Measurements from ENCODE around the gene EXPH5. TPM values are rescaled to one million over a fixed set of nuclear protein-coding genes. Genes with fewer than 3 reads are reported as not detected.

Gene EXPH5
- total RNA-seq, 2 experiments from 2014 or later: 1.4 to 1.8 TPM

DNA sequence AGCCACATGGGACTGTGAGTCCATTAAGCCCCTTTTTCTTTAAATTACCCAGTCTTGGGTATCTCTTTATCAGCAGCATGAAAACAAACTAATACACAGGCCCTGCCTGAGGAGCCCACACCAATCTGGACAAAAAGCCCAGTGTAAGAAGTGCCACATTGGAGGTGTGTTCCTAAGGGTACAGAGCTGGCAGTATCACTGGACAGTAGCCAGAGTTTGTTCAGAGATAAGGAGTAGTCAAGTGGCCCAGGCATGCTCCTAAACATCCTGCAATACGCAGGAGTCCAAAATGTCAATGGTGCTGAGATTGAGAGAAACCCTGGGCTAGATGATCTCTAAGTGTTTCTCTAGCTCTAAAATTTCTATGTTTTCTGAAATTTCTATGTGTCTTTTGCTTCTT is 68.4 kb downstream of the EXPH5 start:
- Mint-ChIP-seq H3K27me3 (no peaks in the 10 kb centered on the region), H3K27ac (no peak overlapping the region), H3K36me3 (no peaks in the 10 kb centered on the region), H3K4me3 (no peak overlapping the region), H3K4me1 (ENCODE audit: low read depth) (no peaks in the 10 kb centered on the region), H3K9me3 (peaks cover 3% of the 10 kb centered on the region)
- DNase-seq: no peak
- intact Hi-C loops (cut with micrococcal nuclease): no loop called here
- POLR2A ChIA-PET: interaction anchor here (0.6 kb wide), 1 partner anchor 240 kb away, joined by 3 read pairs; no protein-coding TSS in a partner anchor
- CTCF ChIA-PET: interaction anchor here (0.7 kb wide), 1 partner anchor 18 kb away, joined by 3 read pairs; no protein-coding TSS in a partner anchor

- Mint-ChIP-seq H3K4me1 (ENCODE audit: low read depth) (no peaks in the 10 kb centered on the region), H3K4me3 (no peak overlapping the region), H3K27me3 (no peaks in the 10 kb centered on the region), H3K9me3 (peaks cover 3% of the 10 kb centered on the region), H3K36me3 (no peaks in the 10 kb centered on the region), H3K27ac (no peak overlapping the region)
- intact Hi-C loops (cut with micrococcal nuclease): no loop called here
- DNase-seq: no peak
- ChIA-PET POLR2A (no interaction called here), CTCF (no interaction called here)
Observed at GRCh38 chr11:108524422-108524821, 69.1 kb downstream of the EXPH5 start.

DNA sequence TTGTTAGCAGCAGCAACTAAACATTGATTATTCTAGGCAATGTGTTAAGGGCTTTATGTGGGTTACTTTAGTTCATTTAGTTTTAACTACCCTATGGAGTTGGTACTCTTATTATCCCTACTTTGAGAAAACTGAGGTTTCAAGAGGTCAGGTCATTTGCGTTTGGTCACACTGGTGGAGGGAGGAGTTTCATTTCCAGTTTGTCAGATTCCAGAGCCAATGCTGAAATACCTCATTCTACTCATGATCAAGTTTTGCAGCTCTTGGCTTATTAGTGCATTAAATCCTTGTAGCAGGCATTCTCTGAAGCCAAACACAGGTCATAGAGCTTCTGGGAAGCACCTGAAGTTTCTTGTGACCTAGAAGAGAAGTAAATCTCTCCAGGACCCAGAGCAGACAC is 71.2 kb downstream of the EXPH5 start:
- Mint-ChIP-seq H3K27ac (no peak overlapping the region), H3K27me3 (no peaks in the 10 kb centered on the region), H3K4me3 (no peak overlapping the region), H3K9me3 (peaks cover 3% of the 10 kb centered on the region), H3K36me3 (no peaks in the 10 kb centered on the region), H3K4me1 (ENCODE audit: low read depth) (no peaks in the 10 kb centered on the region)
- DNase-seq: no peak
- ChIA-PET POLR2A (no interaction called here), CTCF (no interaction called here)
- intact Hi-C loops (cut with micrococcal nuclease): no loop called here

- no peaks in the 10 kb centered on the region for H3K27me3 Mint-ChIP-seq
- no peak overlapping the region for H3K4me3 Mint-ChIP-seq
- CTCF ChIA-PET: no interaction called here
- intact Hi-C loops (cut with micrococcal nuclease): no loop called here
- H3K36me3 Mint-ChIP-seq: no peaks in the 10 kb centered on the region
- POLR2A ChIA-PET: no interaction called here
- H3K4me1 Mint-ChIP-seq (ENCODE audit: low read depth): no peaks in the 10 kb centered on the region
- no peaks in the 10 kb centered on the region for H3K9me3 Mint-ChIP-seq
- H3K27ac Mint-ChIP-seq: no peak overlapping the region
- DNase-seq: no peak
Observed at GRCh38 chr11:108518581-108518980, 75.0 kb downstream of the EXPH5 start.

- ChIA-PET POLR2A (no interaction called here), CTCF (interaction anchor here (1.0 kb wide), 1 partner anchor 10 kb away, joined by 3 read pairs; no protein-coding TSS in a partner anchor)
- DNase-seq: no peak
- no peak overlapping the region for H3K4me3 Mint-ChIP-seq
- peaks cover 2% of the 10 kb centered on the region for H3K27me3 Mint-ChIP-seq
- H3K27ac Mint-ChIP-seq: no peak overlapping the region
- H3K9me3 Mint-ChIP-seq: no peaks in the 10 kb centered on the region
- intact Hi-C loops (cut with micrococcal nuclease): no loop called here
- H3K36me3 Mint-ChIP-seq: no peaks in the 10 kb centered on the region
- no peaks in the 10 kb centered on the region for H3K4me1 Mint-ChIP-seq (ENCODE audit: low read depth)
Observed at GRCh38 chr11:108516125-108516524, 77.4 kb downstream of the EXPH5 start.

DNA sequence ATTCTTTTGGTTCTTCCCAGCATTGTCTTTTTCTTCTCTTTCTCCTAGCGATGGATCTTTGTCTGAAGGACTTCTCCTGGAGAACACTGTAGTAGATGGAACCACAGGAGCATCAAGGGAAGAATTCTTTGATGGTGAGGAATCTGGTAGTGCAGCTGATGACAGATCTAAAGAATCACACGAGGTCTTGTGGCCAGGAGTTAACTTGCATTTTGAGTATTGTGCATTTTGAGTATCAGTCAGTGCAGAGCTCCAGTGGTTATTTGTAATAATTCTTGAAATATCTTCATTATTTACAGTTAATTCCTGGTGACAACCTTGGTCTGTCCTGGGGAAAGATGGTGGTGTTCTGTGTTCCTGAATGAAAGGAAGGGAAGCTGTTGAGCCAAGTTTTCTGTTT is 80.9 kb downstream of the EXPH5 start:
- Mint-ChIP-seq H3K27ac (no peak overlapping the region), H3K4me1 (ENCODE audit: low read depth) (no peaks in the 10 kb centered on the region), H3K4me3 (no peak overlapping the region), H3K27me3 (peaks cover 2% of the 10 kb centered on the region), H3K9me3 (no peaks in the 10 kb centered on the region), H3K36me3 (no peaks in the 10 kb centered on the region)
- DNase-seq: no peak
- intact Hi-C loops (cut with micrococcal nuclease): no loop called here
- CTCF ChIA-PET: no interaction called here
- POLR2A ChIA-PET: no interaction called here

DNA sequence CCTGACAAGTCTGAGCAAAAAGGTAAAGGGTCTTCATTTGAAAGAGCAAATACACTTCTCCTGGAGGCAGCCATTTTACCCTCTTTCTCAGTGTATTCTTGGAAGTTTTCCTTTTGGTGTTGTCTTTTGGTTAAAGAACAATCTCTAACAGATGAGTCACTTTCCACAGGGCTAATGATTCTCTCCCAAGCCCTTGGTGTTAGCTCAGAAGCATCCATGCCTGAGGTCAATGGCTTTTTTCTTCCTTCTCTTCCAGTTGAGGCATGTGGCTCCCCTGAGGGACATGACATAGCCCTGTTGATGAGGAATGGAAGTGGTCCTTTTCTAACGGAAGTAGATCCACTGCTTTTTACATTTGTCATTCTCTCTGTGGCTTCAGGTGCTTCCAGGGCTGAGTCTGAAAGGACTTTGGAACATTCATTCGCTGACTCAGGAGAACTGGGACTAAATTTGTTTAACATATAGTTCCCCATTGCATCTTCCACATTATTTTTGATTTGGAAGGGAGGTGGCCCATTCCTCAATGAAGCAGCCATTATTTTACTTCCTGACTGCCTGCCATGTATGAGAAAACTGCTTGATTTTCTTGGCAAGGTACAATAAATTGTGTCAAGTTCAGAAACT is 81.6 kb downstream of the EXPH5 start:
- H3K36me3 Mint-ChIP-seq: no peaks in the 10 kb centered on the region
- no peaks in the 10 kb centered on the region for H3K4me1 Mint-ChIP-seq (ENCODE audit: low read depth)
- ChIA-PET CTCF (no interaction called here), POLR2A (no interaction called here)
- H3K27ac Mint-ChIP-seq: no peak overlapping the region
- intact Hi-C loops (cut with micrococcal nuclease): no loop called here
- H3K4me3 Mint-ChIP-seq: no peak overlapping the region
- H3K27me3 Mint-ChIP-seq: peaks cover 2% of the 10 kb centered on the region
- DNase-seq: no peak
- no peaks in the 10 kb centered on the region for H3K9me3 Mint-ChIP-seq

DNA sequence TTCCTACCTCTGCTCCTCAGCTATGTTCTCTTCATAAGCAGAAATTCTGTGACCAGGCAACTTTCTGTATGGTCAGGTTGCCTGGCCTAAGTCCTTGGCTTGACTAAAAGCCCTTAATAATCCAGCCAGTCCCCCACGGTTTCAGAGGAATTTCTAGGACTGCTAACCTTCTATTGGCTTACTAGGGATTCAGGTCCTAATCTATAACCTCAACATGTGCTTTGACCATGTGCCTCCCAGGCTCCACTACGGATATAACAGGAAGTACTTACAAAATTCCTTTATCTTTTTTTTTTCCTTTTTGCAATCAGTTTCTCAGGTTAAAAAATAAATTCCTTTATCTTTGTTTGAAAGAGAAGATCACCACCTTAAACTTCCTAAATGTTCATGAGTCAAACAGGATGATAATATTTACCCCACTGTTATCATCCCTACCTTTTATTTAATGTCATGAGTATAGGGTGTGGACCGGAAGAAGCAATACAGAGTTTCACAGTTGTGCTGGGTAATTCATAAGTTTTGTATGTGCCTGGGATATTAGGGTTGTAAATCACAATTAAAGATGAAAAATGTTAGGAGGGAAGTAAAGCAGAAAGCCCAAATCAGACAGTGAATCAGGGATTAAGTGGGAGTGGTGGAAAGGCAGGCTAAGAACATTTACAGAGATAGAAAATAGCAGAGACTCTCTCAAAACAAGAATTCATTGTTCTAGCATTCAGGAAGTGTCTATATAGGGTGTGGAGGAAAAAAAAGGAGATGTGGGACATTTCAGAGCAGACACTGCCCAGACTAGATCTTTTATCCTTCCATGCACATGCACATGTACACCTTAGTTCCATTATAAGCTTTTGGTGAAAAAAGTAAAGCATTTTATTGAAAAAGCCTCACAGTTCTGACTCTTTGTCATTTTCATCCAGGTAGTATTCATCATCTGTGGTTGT is 84.6 kb downstream of the EXPH5 start:
- no peak overlapping the region for H3K4me3 Mint-ChIP-seq
- POLR2A ChIA-PET: no interaction called here
- H3K27ac Mint-ChIP-seq: no peak overlapping the region
- H3K36me3 Mint-ChIP-seq: no peaks in the 10 kb centered on the region
- CTCF ChIA-PET: no interaction called here
- no peak for DNase-seq
- no peaks in the 10 kb centered on the region for H3K4me1 Mint-ChIP-seq (ENCODE audit: low read depth)
- intact Hi-C loops (cut with micrococcal nuclease): no loop called here
- H3K27me3 Mint-ChIP-seq: peaks cover 2% of the 10 kb centered on the region
- no peaks in the 10 kb centered on the region for H3K9me3 Mint-ChIP-seq

GRCh38 chr11:108501396-108501795 is 92.2 kb downstream of the EXPH5 start:
- no peaks in the 10 kb centered on the region for H3K27me3 Mint-ChIP-seq
- no peak overlapping the region for H3K27ac Mint-ChIP-seq
- H3K36me3 Mint-ChIP-seq: peaks cover 3% of the 10 kb centered on the region
- no peak for DNase-seq
- H3K9me3 Mint-ChIP-seq: no peaks in the 10 kb centered on the region
- no peak overlapping the region for H3K4me3 Mint-ChIP-seq
- POLR2A ChIA-PET: no interaction called here
- CTCF ChIA-PET: no interaction called here
- H3K4me1 Mint-ChIP-seq (ENCODE audit: low read depth): peaks cover 14% of the 10 kb centered on the region
- intact Hi-C loops (cut with micrococcal nuclease): no loop called here

- DNase-seq: no peak
- POLR2A ChIA-PET: no interaction called here
- Mint-ChIP-seq H3K9me3 (no peaks in the 10 kb centered on the region), H3K4me1 (ENCODE audit: low read depth) (peaks cover 16% of the 10 kb centered on the region), H3K27ac (no peak overlapping the region), H3K27me3 (no peaks in the 10 kb centered on the region), H3K36me3 (peaks cover 3% of the 10 kb centered on the region), H3K4me3 (no peak overlapping the region)
- CTCF ChIA-PET: no interaction called here
- intact Hi-C loops (cut with micrococcal nuclease): no loop called here
Observed at GRCh38 chr11:108500721-108501120, 92.8 kb downstream of the EXPH5 start.

GRCh38 chr11:108500169-108500568 is 93.4 kb downstream of the EXPH5 start:
- Mint-ChIP-seq H3K27me3 (no peaks in the 10 kb centered on the region), H3K27ac (no peak overlapping the region), H3K4me3 (no peak overlapping the region), H3K4me1 (ENCODE audit: low read depth) (peaks cover 16% of the 10 kb centered on the region), H3K36me3 (peaks cover 3% of the 10 kb centered on the region), H3K9me3 (no peaks in the 10 kb centered on the region)
- no peak for DNase-seq
- CTCF ChIA-PET: no interaction called here
- POLR2A ChIA-PET: no interaction called here
- intact Hi-C loops (cut with micrococcal nuclease): no loop called here

GRCh38 chr11:108498816-108499408 is 94.7 kb downstream of the EXPH5 start:
- intact Hi-C loops (cut with micrococcal nuclease): loop anchor here (5.0 to 10.0 kb wide), 6 partner anchors 126 to 377 kb away; partner anchors contain the start of genes ACAT1 and DDX10
- no peak for DNase-seq
- Mint-ChIP-seq H3K36me3 (peaks cover 3% of the 10 kb centered on the region), H3K4me1 (ENCODE audit: low read depth) (peaks cover 16% of the 10 kb centered on the region), H3K27me3 (no peaks in the 10 kb centered on the region), H3K9me3 (no peaks in the 10 kb centered on the region), H3K27ac (peak overlapping the region; percentile 70), H3K4me3 (peak overlapping the region; percentile 73)
- ChIA-PET CTCF (no interaction called here), POLR2A (interaction anchor here (0.9 to 1.1 kb wide), 2 partner anchors 32 to 276 kb away, joined by 3 to 4 read pairs; partner anchors contain the start of genes ATM, C11orf65 and NPAT)
